ENCODE measurements around the gene CCNL1. TPM values are rescaled to one million over a fixed set of nuclear protein-coding genes. Genes with fewer than 3 reads are reported as not detected.

Gene CCNL1
- total RNA-seq, 1 donor: 194 TPM

DNA sequence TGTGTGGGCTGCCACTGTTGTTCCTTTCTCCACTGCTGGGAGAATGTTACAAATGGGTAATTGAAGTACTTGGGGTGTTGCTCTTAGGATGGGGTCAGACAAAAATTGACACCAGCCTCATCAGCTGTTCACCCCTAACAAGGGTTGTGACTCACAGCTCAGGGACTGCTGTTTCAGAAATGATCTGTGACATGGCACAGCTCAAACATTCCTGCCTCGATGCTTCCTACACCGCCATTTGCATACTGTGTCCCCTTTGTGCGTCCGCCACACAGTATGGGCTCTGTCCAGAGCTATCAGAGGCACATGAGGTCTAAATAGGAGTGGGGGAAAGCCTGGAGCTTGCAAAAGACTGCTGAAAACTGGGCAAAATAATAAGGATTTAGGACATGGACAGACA is 43.9 kb downstream of the CCNL1 start:
- Histone ChIP-seq H3K4me2 (ENCODE audit: insufficient read depth, low read length) (no peak overlapping the region), H3K9me3 (ENCODE audit: low read depth, low read length) (no peaks in the 10 kb centered on the region), H3K79me2 (ENCODE audit: insufficient read depth, low read length) (no peaks in the 10 kb centered on the region), H3K4me1 (ENCODE audit: insufficient read depth, low read length) (no peaks in the 10 kb centered on the region), H3K27me3 (ENCODE audit: insufficient read depth, low read length) (no peaks in the 10 kb centered on the region), H4K20me1 (ENCODE audit: insufficient read depth, low read length) (no peaks in the 10 kb centered on the region), H3K36me3 (ENCODE audit: insufficient read depth, low read length) (no peaks in the 10 kb centered on the region), H3K27ac (ENCODE audit: low read depth, low read length) (no peak overlapping the region), H3K4me3 (ENCODE audit: insufficient read depth, low read length) (no peak overlapping the region), H2AFZ (ENCODE audit: low read length) (no peak overlapping the region)
- no peak for DNase-seq (ENCODE audit: insufficient read length, low spot score, missing footprints)
- no peak for TF ChIP-seq CTCF (IDR thresholded peaks at IDR 0.05; ENCODE audit: extremely low read depth, low read depth, low read length)

DNA sequence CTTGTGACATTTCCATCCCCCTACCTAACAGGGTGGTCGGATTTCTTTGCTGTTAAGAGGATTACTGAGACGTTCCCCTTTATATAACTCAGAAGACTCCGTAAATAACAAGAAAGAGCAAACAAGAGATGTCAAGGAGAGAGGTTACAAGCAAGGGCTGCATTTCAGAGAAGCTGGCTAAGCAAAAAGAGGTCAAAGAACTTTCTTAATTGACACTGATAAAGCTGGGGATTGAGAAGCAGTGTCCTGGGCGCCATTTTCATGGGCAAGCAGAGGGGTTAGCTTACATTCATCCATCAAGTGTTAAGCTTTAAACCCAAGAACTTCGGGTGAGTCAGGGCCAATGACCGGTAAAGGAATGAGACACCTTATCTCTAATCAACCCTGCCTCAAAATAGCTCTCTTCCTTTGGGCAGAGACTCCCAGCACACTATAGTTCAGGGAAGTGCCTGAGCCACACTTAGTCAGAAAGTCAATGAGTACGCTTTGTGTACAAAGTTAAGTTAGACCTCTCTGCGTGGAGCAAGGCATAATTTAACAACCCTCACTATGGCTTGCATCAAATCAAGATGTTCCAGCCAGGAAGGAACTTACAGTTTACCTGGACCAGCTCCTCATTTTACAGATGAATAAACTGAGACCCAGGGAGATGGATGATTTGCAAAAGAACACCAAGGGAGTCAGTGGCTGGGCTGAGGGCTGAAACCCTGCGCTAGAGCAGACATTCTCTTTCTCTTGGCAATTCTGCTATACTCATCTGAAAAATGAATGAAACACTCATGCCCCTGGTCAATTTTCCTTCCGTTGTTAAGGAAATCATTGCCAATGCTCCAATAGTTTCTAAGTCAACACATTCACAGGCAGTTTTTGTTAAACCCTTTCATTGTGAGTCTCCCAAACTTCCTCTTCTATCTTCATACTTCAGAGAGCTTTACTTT is 44.6 kb downstream of the CCNL1 start:
- no peaks in the 10 kb centered on the region for H3K9me3 ChIP-seq (ENCODE audit: low read depth, low read length)
- no peaks in the 10 kb centered on the region for H3K4me1 ChIP-seq (ENCODE audit: insufficient read depth, low read length)
- no peak for DNase-seq (ENCODE audit: insufficient read length, low spot score, missing footprints)
- H3K79me2 ChIP-seq (ENCODE audit: insufficient read depth, low read length): no peaks in the 10 kb centered on the region
- no peak overlapping the region for H3K4me2 ChIP-seq (ENCODE audit: insufficient read depth, low read length)
- H3K27ac ChIP-seq (ENCODE audit: low read depth, low read length): no peak overlapping the region
- no peak overlapping the region for H3K4me3 ChIP-seq (ENCODE audit: insufficient read depth, low read length)
- H3K36me3 ChIP-seq (ENCODE audit: insufficient read depth, low read length): no peaks in the 10 kb centered on the region
- peak overlapping the region; percentile 37 for H2AFZ ChIP-seq (ENCODE audit: low read length)
- H3K27me3 ChIP-seq (ENCODE audit: insufficient read depth, low read length): no peaks in the 10 kb centered on the region
- no peak for TF ChIP-seq CTCF (IDR thresholded peaks at IDR 0.05; ENCODE audit: extremely low read depth, low read depth, low read length)
- H4K20me1 ChIP-seq (ENCODE audit: insufficient read depth, low read length): no peaks in the 10 kb centered on the region

GRCh38 chr3:157113832-157114505 is 46.0 kb downstream of the CCNL1 start:
- Histone ChIP-seq H3K36me3 (ENCODE audit: insufficient read depth, low read length) (no peaks in the 10 kb centered on the region), H3K4me2 (ENCODE audit: insufficient read depth, low read length) (no peak overlapping the region), H2AFZ (ENCODE audit: low read length) (no peak overlapping the region), H3K9me3 (ENCODE audit: low read depth, low read length) (no peaks in the 10 kb centered on the region), H4K20me1 (ENCODE audit: insufficient read depth, low read length) (no peaks in the 10 kb centered on the region), H3K27ac (ENCODE audit: low read depth, low read length) (no peak overlapping the region), H3K4me1 (ENCODE audit: insufficient read depth, low read length) (no peaks in the 10 kb centered on the region), H3K4me3 (ENCODE audit: insufficient read depth, low read length) (no peak overlapping the region), H3K27me3 (ENCODE audit: insufficient read depth, low read length) (no peaks in the 10 kb centered on the region), H3K79me2 (ENCODE audit: insufficient read depth, low read length) (no peaks in the 10 kb centered on the region)
- DNase-seq (ENCODE audit: insufficient read length, low spot score, missing footprints): no peak
- TF ChIP-seq CTCF (IDR thresholded peaks at IDR 0.05; ENCODE audit: extremely low read depth, low read depth, low read length): no peak

GRCh38 chr3:157112536-157112935 is 47.4 kb downstream of the CCNL1 start:
- Histone ChIP-seq H4K20me1 (ENCODE audit: insufficient read depth, low read length) (no peaks in the 10 kb centered on the region), H2AFZ (ENCODE audit: low read length) (peak overlapping the region; percentile 49), H3K9me3 (ENCODE audit: low read depth, low read length) (no peaks in the 10 kb centered on the region), H3K27me3 (ENCODE audit: insufficient read depth, low read length) (no peaks in the 10 kb centered on the region), H3K36me3 (ENCODE audit: insufficient read depth, low read length) (no peaks in the 10 kb centered on the region), H3K4me3 (ENCODE audit: insufficient read depth, low read length) (no peak overlapping the region), H3K27ac (ENCODE audit: low read depth, low read length) (no peak overlapping the region), H3K79me2 (ENCODE audit: insufficient read depth, low read length) (no peaks in the 10 kb centered on the region), H3K4me1 (ENCODE audit: insufficient read depth, low read length) (no peaks in the 10 kb centered on the region), H3K4me2 (ENCODE audit: insufficient read depth, low read length) (no peak overlapping the region)
- no peak for TF ChIP-seq CTCF (IDR thresholded peaks at IDR 0.05; ENCODE audit: extremely low read depth, low read depth, low read length)
- DNase-seq (ENCODE audit: insufficient read length, low spot score, missing footprints): no peak
